Measurements from ENCODE around the gene KLHL13.

KLHL13 gene

DNA sequence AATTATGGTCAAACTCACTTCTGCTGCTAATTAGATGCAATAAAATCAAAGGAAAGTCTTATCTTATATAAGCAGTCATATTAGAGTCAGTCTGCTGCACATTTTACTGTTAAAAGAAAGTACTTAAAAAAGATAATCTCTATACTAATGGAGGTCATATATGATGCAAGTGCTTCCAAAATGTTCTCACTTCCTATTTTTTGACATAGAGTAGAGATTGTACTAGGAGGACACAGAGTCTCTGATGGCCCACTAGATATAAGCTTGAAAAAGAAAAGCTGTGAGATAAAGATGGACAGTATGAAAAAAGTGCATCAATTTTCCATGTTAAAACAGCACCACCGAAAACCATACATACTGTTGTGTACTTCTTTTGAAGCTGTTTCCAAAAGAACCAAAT, 196.9 kb downstream of the KLHL13 start:
- no peak overlapping the region for H3K9ac ChIP-seq (ENCODE audit: insufficient read length, low read depth)
- TF ChIP-seq YY1 (IDR thresholded peaks at IDR 0.05; ENCODE audit: insufficient read depth, insufficient read length) (no peak), SUZ12 (IDR thresholded peaks at IDR 0.05; ENCODE audit: extremely low read depth, insufficient read depth, insufficient read length) (no peak), ZNF274 (IDR thresholded peaks at IDR 0.05; ENCODE audit: low read depth, low read length) (no peak)
- no peaks in the 10 kb centered on the region for H3K36me3 ChIP-seq (ENCODE audit: insufficient read depth, insufficient read length, low read length)
- H3K4me3 ChIP-seq (ENCODE audit: insufficient read length, low read depth), result no peak overlapping the region
- no peaks in the 10 kb centered on the region for H3K9me3 ChIP-seq (ENCODE audit: insufficient read depth, low read length)
- H3K27me3 ChIP-seq (ENCODE audit: insufficient read depth, insufficient read length), result no peaks in the 10 kb centered on the region
- H3K4me1 ChIP-seq (ENCODE audit: insufficient read depth, insufficient read length), result no peaks in the 10 kb centered on the region
- DNase-seq (ENCODE audit: low read depth, low spot score), result no peak

GRCh38 chrX:117910216-117910615, 206.4 kb downstream of the KLHL13 start:
- H3K4me3 ChIP-seq (ENCODE audit: insufficient read length, low read depth), result no peak overlapping the region
- no peaks in the 10 kb centered on the region for H3K4me1 ChIP-seq (ENCODE audit: insufficient read depth, insufficient read length)
- no peaks in the 10 kb centered on the region for H3K36me3 ChIP-seq (ENCODE audit: insufficient read depth, insufficient read length, low read length)
- TF ChIP-seq SUZ12 (IDR thresholded peaks at IDR 0.05; ENCODE audit: extremely low read depth, insufficient read depth, insufficient read length) (no peak), YY1 (IDR thresholded peaks at IDR 0.05; ENCODE audit: insufficient read depth, insufficient read length) (no peak), ZNF274 (IDR thresholded peaks at IDR 0.05; ENCODE audit: low read depth, low read length) (no peak)
- no peak for DNase-seq (ENCODE audit: low read depth, low spot score)
- no peaks in the 10 kb centered on the region for H3K27me3 ChIP-seq (ENCODE audit: insufficient read depth, insufficient read length)
- no peaks in the 10 kb centered on the region for H3K9me3 ChIP-seq (ENCODE audit: insufficient read depth, low read length)
- H3K9ac ChIP-seq (ENCODE audit: insufficient read length, low read depth), result no peak overlapping the region

GRCh38 chrX:117898226-117898625, 218.4 kb downstream of the KLHL13 start:
- H3K4me1 ChIP-seq (ENCODE audit: insufficient read depth, insufficient read length), result no peaks in the 10 kb centered on the region
- H3K27me3 ChIP-seq (ENCODE audit: insufficient read depth, insufficient read length), result no peaks in the 10 kb centered on the region
- H3K4me3 ChIP-seq (ENCODE audit: insufficient read length, low read depth), result no peak overlapping the region
- DNase-seq (ENCODE audit: low read depth, low spot score), result no peak
- no peaks in the 10 kb centered on the region for H3K9me3 ChIP-seq (ENCODE audit: insufficient read depth, low read length)
- no peak overlapping the region for H3K9ac ChIP-seq (ENCODE audit: insufficient read length, low read depth)
- TF ChIP-seq YY1 (IDR thresholded peaks at IDR 0.05; ENCODE audit: insufficient read depth, insufficient read length) (no peak), ZNF274 (IDR thresholded peaks at IDR 0.05; ENCODE audit: low read depth, low read length) (no peak), SUZ12 (IDR thresholded peaks at IDR 0.05; ENCODE audit: extremely low read depth, insufficient read depth, insufficient read length) (no peak)
- H3K36me3 ChIP-seq (ENCODE audit: insufficient read depth, insufficient read length, low read length), result no peaks in the 10 kb centered on the region

GRCh38 chrX:117895418-117895817, 221.2 kb downstream of the KLHL13 start:
- Histone ChIP-seq H3K4me3 (ENCODE audit: insufficient read length, low read depth) (no peak overlapping the region), H3K9me3 (ENCODE audit: insufficient read depth, low read length) (no peaks in the 10 kb centered on the region), H3K4me1 (ENCODE audit: insufficient read depth, insufficient read length) (no peaks in the 10 kb centered on the region), H3K27me3 (ENCODE audit: insufficient read depth, insufficient read length) (no peaks in the 10 kb centered on the region), H3K36me3 (ENCODE audit: insufficient read depth, insufficient read length, low read length) (no peaks in the 10 kb centered on the region), H3K9ac (ENCODE audit: insufficient read length, low read depth) (no peak overlapping the region)
- no peak for DNase-seq (ENCODE audit: low read depth, low spot score)
- TF ChIP-seq ZNF274 (IDR thresholded peaks at IDR 0.05; ENCODE audit: low read depth, low read length) (no peak), YY1 (IDR thresholded peaks at IDR 0.05; ENCODE audit: insufficient read depth, insufficient read length) (no peak), SUZ12 (IDR thresholded peaks at IDR 0.05; ENCODE audit: extremely low read depth, insufficient read depth, insufficient read length) (no peak)

DNA sequence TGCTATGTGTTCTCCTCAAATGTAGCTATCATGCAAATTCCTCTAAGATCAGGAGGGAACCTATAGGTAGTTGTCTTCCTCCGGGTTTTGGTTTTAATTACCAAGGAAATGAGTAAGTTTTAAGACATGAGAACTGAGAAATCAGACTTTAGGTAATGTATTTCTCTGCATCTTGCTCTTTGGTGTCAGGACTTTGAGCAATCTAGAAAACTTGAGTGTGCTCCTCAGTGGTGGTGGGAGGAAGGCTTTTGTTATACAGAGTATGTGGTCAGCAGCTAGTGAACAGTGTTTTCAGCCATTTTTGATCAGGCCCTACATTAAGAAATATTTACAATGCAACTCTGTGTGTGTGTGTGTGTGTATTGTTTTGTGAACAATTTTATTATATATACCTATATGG, 224.1 kb downstream of the KLHL13 start:
- no peak overlapping the region for H3K4me3 ChIP-seq (ENCODE audit: insufficient read length, low read depth)
- DNase-seq (ENCODE audit: low read depth, low spot score), result no peak
- no peaks in the 10 kb centered on the region for H3K4me1 ChIP-seq (ENCODE audit: insufficient read depth, insufficient read length)
- H3K9ac ChIP-seq (ENCODE audit: insufficient read length, low read depth), result no peak overlapping the region
- TF ChIP-seq ZNF274 (IDR thresholded peaks at IDR 0.05; ENCODE audit: low read depth, low read length) (no peak), SUZ12 (IDR thresholded peaks at IDR 0.05; ENCODE audit: extremely low read depth, insufficient read depth, insufficient read length) (no peak), YY1 (IDR thresholded peaks at IDR 0.05; ENCODE audit: insufficient read depth, insufficient read length) (no peak)
- H3K9me3 ChIP-seq (ENCODE audit: insufficient read depth, low read length), result no peaks in the 10 kb centered on the region
- no peaks in the 10 kb centered on the region for H3K27me3 ChIP-seq (ENCODE audit: insufficient read depth, insufficient read length)
- no peaks in the 10 kb centered on the region for H3K36me3 ChIP-seq (ENCODE audit: insufficient read depth, insufficient read length, low read length)

DNA sequence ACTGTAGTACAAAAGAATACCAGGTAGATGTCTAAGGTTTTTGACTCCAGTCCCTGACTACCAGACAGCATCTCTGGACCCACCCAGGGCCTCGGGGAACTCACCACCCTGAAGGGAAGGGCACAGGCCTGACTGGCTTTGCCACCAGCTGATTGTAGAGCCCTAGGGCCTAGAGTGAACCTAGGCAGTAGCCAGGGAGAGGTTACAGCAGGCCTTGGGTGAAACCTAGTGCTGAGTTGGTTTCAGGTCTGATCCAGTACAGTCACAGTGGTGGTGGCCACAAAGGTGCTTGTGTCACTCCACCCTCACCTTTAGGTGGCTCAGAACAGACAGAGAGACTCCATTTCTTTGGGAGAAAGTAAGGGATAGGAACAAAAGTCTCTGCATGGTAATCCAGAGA, 244.8 kb downstream of the KLHL13 start:
- Histone ChIP-seq H3K9me3 (ENCODE audit: insufficient read depth, low read length) (no peaks in the 10 kb centered on the region), H3K36me3 (ENCODE audit: insufficient read depth, insufficient read length, low read length) (no peaks in the 10 kb centered on the region), H3K4me3 (ENCODE audit: insufficient read length, low read depth) (no peak overlapping the region), H3K9ac (ENCODE audit: insufficient read length, low read depth) (no peak overlapping the region), H3K27me3 (ENCODE audit: insufficient read depth, insufficient read length) (no peaks in the 10 kb centered on the region), H3K4me1 (ENCODE audit: insufficient read depth, insufficient read length) (no peaks in the 10 kb centered on the region)
- no peak for DNase-seq (ENCODE audit: low read depth, low spot score)
- TF ChIP-seq ZNF274 (IDR thresholded peaks at IDR 0.05; ENCODE audit: low read depth, low read length) (no peak), YY1 (IDR thresholded peaks at IDR 0.05; ENCODE audit: insufficient read depth, insufficient read length) (no peak), SUZ12 (IDR thresholded peaks at IDR 0.05; ENCODE audit: extremely low read depth, insufficient read depth, insufficient read length) (no peak)

DNA sequence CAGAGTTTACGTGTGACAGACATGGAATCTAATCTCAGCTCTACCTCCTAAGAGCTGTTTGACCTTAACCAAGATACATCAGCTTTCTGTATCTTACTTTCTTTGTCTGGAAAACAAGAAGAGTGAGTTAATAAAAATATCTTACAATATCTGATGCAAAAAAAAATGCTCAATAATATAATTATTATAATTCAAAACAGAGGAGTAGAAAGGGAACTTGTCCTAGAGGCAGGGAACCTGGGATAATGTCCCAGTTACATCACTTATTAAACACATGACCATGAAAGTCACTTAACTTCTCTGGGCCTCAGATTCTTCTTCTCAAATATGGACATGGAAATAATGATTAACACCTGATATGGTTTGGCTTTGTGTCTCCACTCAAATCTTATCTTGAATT, 256.1 kb downstream of the KLHL13 start:
- DNase-seq (ENCODE audit: low read depth, low spot score), result no peak
- H3K27me3 ChIP-seq (ENCODE audit: insufficient read depth, insufficient read length), result no peaks in the 10 kb centered on the region
- TF ChIP-seq ZNF274 (IDR thresholded peaks at IDR 0.05; ENCODE audit: low read depth, low read length) (no peak), YY1 (IDR thresholded peaks at IDR 0.05; ENCODE audit: insufficient read depth, insufficient read length) (no peak), SUZ12 (IDR thresholded peaks at IDR 0.05; ENCODE audit: extremely low read depth, insufficient read depth, insufficient read length) (no peak)
- H3K4me1 ChIP-seq (ENCODE audit: insufficient read depth, insufficient read length), result no peaks in the 10 kb centered on the region
- no peak overlapping the region for H3K4me3 ChIP-seq (ENCODE audit: insufficient read length, low read depth)
- no peaks in the 10 kb centered on the region for H3K36me3 ChIP-seq (ENCODE audit: insufficient read depth, insufficient read length, low read length)
- no peak overlapping the region for H3K9ac ChIP-seq (ENCODE audit: insufficient read length, low read depth)
- H3K9me3 ChIP-seq (ENCODE audit: insufficient read depth, low read length), result no peaks in the 10 kb centered on the region

GRCh38 chrX:117854806-117855205, 261.8 kb downstream of the KLHL13 start:
- Histone ChIP-seq H3K9me3 (ENCODE audit: insufficient read depth, low read length) (no peaks in the 10 kb centered on the region), H3K36me3 (ENCODE audit: insufficient read depth, insufficient read length, low read length) (no peaks in the 10 kb centered on the region), H3K4me3 (ENCODE audit: insufficient read length, low read depth) (no peak overlapping the region), H3K27me3 (ENCODE audit: insufficient read depth, insufficient read length) (no peaks in the 10 kb centered on the region), H3K9ac (ENCODE audit: insufficient read length, low read depth) (no peak overlapping the region), H3K4me1 (ENCODE audit: insufficient read depth, insufficient read length) (no peaks in the 10 kb centered on the region)
- DNase-seq (ENCODE audit: low read depth, low spot score), result no peak
- TF ChIP-seq YY1 (IDR thresholded peaks at IDR 0.05; ENCODE audit: insufficient read depth, insufficient read length) (no peak), ZNF274 (IDR thresholded peaks at IDR 0.05; ENCODE audit: low read depth, low read length) (no peak), SUZ12 (IDR thresholded peaks at IDR 0.05; ENCODE audit: extremely low read depth, insufficient read depth, insufficient read length) (no peak)

Data from NT2/D1 (cell line).